Measurements from ENCODE around the gene PAQR6.

PAQR6 gene

GRCh38 chr1:156262461-156263287 lies 14.8 kb upstream of the PAQR6 start:
- no peak for DNase-seq

GRCh38 chr1:156260896-156261295 lies 13.0 kb upstream of the PAQR6 start:
- DNase-seq = no peak

GRCh38 chr1:156259805-156260204 lies 11.9 kb upstream of the PAQR6 start:
- DNase-seq = no peak

- no peak for DNase-seq
These were observed 11.0 kb upstream of the PAQR6 start for GRCh38 chr1:156258859-156259258.

- DNase-seq = no peak
These were observed 9.9 kb upstream of the PAQR6 start for GRCh38 chr1:156257711-156258110.

DNA sequence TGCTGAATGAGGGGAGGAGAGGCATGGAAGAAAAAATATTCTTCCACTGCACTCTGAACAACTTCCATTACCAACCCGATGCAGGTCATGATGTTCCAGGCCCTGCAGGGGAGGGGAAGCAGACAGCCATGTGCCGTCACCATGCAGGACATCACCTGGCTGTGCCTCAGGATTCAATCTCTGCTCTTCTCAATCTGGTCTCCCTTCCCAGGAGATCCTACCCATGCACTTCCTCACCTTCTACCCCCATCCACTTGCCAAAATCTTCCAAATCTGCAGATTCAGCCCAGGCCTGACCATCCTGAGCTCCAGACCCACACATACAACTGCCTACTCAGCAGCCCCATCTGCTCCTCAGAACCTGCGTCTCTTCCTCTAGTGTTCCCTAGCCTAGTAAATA lies 5.8 kb upstream of the PAQR6 start:
- no peak for DNase-seq

GRCh38 chr1:156251527-156251926 lies 3.7 kb upstream of the PAQR6 start:
- DNase-seq = no peak

- no peak for DNase-seq
These were observed 1.7 kb upstream of the PAQR6 start for GRCh38 chr1:156249593-156249992.

- DNase-seq = no peak
These were observed 447 bp upstream of the PAQR6 start for GRCh38 chr1:156248323-156248683.

- DNase-seq = peak; percentile 62
These were observed 936 bp downstream of the PAQR6 start for GRCh38 chr1:156246781-156247459.

DNA sequence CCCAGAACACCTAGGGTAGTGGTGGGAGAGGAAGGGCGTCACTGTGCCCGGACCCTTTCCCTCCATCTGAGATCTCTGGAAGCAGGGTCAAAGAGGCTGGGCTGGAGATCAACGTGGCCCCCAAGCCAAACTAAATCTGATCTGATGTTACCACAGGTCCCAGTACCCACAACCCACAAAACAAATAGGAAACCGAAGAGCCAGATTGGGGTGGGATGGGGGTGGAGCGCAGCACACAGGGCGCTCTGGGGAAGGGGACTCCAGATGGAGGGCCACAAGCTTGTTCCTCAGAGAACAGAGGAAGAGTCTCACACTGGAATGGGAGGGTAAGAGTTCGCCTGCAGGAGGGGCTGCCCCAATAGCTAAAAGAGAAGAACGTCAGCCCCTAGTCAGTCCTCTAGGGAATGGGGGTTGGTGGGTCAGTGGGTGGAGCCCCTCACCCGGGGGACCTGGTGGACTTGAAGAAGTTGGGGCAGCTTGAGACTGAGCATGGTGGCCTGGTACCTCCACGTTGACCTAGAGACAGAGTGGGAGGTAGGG lies 1.5 kb downstream of the PAQR6 start:
- DNase-seq = peak; percentile 63

- peak; percentile 82 for DNase-seq
These were observed 2.2 kb downstream of the PAQR6 start for GRCh38 chr1:156245451-156246232.

DNA sequence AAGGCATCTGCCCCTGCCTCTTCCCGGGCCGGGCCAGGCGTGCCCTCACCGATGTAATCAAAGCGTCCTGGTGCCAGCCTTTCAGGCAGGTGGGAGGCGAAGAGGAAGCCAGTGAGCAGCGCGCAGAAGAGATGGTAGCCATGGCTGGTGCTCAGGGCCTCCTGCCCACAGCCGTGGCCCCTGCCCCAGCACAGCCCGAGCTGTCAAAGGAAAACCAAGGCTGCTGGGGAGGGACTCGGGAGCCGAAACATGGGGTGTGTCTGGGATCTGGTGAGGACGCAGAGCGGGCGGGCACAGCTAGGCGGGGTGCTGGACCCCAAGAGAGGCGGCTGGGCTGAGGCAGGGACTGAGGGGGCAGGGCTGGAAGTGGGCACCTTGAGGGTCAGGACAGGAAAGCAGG lies 3.1 kb downstream of the PAQR6 start:
- no peak for DNase-seq

DNA sequence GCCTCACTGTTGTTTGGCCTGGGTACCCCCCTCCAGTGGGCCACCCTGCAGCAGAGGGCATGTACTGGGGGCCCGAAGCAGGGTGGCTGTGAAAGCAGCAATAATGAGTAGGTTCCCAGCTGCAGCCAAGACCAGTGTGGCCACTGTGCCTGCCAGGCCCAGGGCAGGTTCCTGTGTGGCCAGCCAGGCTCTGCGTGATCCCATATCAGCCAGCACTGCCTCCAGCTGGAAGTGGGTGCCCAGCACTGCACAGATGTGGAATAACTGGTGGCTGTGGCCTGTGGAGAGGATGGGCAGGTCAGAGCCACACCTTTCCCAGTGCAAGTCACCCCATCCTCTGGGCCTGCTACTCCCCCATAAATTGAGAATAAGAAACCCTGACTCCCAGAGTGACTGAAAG lies 3.7 kb downstream of the PAQR6 start:
- no peak for DNase-seq

DNA sequence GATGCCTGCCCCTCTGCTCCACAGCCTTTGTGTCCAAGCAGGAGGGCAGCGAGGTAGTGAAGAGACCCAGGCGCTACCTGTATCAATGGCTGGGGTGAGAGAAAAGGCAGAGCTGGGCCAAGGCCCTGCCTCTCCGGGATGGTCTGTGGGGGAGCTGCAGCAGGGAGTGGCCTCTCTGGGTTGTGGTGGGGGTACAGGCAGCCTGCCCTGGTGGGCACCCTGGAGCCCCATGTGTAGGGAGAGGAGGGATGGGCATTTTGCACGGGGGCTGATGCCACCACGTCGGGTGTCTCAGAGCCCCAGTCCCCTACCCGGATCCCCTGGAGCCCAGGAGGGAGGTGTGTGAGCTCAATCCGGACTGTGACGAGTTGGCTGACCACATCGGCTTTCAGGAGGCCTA lies 5.1 kb downstream of the PAQR6 start:
- no peak for DNase-seq

GRCh38 chr1:156241926-156242325 lies 5.9 kb downstream of the PAQR6 start, which contains the start of gene BGLAP:
BGLAP (plus strand) TSS chr1:156242184; CDS start chr1:156242232, 48 bp downstream.
- no peak for DNase-seq

- DNase-seq = no peak
These were observed 6.5 kb downstream of the PAQR6 start for GRCh38 chr1:156241311-156241811.

GRCh38 chr1:156238248-156238647 lies 9.6 kb downstream of the PAQR6 start:
- no peak for DNase-seq

DNA sequence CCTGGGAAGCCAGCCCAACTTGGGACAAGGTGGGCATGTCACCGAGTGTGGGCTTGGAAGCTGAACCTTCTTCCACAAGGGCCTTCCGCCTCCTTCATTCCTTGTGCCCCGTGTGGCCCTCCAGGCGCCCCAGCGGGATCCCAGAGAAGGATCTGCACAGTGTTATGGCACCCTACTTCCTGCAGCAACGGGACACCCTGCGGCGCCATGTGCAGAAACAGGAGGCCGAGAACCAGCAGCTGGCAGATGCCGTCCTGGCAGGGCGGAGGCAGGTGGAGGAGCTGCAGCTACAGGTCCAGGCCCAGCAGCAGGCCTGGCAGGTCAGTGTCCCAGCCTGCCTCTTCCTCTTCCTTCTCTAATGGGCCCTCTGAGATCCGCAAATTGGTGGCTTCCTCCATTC lies 11.7 kb downstream of the PAQR6 start:
- no peak for DNase-seq

- no peak for DNase-seq
These were observed 14.3 kb downstream of the PAQR6 start for GRCh38 chr1:156233426-156234127.

DNA sequence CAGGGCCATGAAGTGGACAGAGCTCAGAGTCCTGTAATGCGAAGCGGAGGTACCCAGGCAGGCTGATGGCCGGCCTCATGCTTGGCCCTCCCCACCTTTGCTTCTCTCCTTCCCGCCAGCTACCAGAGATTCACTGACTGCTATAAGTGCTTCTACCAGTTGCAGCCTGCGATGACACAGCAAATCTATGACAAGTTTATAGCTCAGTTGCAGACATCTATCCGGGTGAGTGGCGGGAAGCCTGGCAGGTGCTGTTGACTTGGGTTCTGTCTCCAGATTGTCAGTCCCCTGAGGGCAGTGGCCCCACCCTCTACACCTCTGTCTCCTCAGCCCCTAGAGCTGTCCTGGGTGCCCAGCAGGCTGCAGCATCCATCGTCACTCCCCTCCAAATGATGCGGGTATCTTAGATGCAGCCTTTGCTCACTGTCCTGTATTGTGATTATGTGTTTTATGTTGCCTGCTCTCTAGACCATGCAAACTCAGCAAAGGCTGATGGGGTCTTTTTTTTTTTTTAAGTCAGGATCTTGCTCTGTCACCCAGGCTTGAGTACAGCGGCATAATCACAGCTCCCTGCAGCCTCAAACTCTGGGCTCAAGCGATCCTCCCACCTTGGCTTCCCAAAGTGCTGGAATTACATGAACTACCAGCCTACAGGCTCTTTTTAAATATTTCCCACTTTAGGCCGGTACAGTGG lies 15.5 kb downstream of the PAQR6 start:
- DNase-seq = no peak

- DNase-seq = no peak
These were observed 17.4 kb downstream of the PAQR6 start for GRCh38 chr1:156230473-156230837.

Data from activated CD8-positive, alpha-beta memory T cell treated with anti-CD3 and anti-CD28 coated beads for 24 hours (primary cell).